ENCODE measurements around the gene SNAP91.

DNA sequence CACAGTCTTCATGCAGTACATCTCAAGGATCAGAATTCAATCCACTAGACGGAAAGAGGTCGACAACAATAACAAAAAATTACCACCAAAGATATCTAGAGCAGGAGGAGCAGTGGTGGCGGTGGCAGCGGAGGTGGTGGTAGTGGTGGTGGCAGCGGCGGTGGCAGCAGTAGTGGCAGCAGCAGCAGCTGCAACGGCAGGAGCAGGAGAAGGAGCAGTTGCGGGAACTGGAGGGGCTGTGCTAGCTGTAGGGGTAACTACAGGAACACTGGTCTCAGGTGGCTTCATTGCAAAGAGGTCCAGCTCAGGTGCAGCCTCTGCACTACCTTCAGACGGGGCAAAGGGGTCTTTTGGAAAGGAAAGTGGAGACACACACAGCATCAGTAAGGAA is 115.5 kb downstream of the SNAP91 start:
- TF ChIP-seq EP300 (IDR thresholded peaks at IDR 0.05; ENCODE audit: low read length) = no peak
- no peak for TF ChIP-seq ETV6 (IDR thresholded peaks at IDR 0.05; ENCODE audit: borderline replicate concordance in 1 of 2, low read depth in 2 of 2, low read length in 1 of 2)
- no peak for TF ChIP-seq ETV6 (CRISPR knock-in tag; IDR thresholded peaks at IDR 0.05; ENCODE audit: borderline replicate concordance)

Measured in K562 (cell line).